ENCODE measurements around the gene SLC25A48.

GRCh38 chr5:135814316-135814715, 20.1 kb upstream of the SLC25A48 start:
- TF ChIP-seq CTCF (conservative IDR thresholded peaks at IDR 0.05; ENCODE audit: low read length), result no peak
- no peak for TF ChIP-seq EZH2phosphoT487 (IDR thresholded peaks at IDR 0.05; ENCODE audit: borderline replicate concordance, low read depth, low read length)

Data from OCI-LY7 (cell line).